OCI-LY3 (cell line): ENCODE measurements around the gene SRF.

Experiments used
- CTCF ChIP-seq: fragments of 200-600, 300-600 bp; sonication (generic); IDR thresholded peaks from 2 replicates; pipeline ENCODE4 v1.5.1; 2014; ENCODE audit warnings: antibody characterized with exemption, low read length, low read depth
- EZH2phosphoT487 ChIP-seq: fragments of 200-600 bp; shearing (Covaris generic); IDR thresholded peaks from 2 replicates; pipeline ENCODE4 v1.6.1; 2018; ENCODE audit warnings: antibody characterized with exemption, mixed run types, low read depth

- TF ChIP-seq CTCF (no peak), EZH2phosphoT487 (no peak)
Observed at GRCh38 chr6:43187821-43188220, 16.8 kb downstream of the SRF start.
